ENCODE data around the gene DNASE1L1. TPM values are rescaled to one million over a fixed set of nuclear protein-coding genes. Genes with fewer than 3 reads are reported as not detected.
A peak's percentile ranks its signal among the peaks of the same experiment; 100 is the strongest.

Gene DNASE1L1
- total and polyA plus RNA-seq, 2 of the 13 experiments (the other 11 are each of a cell fraction or from before 2014, with no cell fraction given), result 4.7 to 12.3 TPM

DNA sequence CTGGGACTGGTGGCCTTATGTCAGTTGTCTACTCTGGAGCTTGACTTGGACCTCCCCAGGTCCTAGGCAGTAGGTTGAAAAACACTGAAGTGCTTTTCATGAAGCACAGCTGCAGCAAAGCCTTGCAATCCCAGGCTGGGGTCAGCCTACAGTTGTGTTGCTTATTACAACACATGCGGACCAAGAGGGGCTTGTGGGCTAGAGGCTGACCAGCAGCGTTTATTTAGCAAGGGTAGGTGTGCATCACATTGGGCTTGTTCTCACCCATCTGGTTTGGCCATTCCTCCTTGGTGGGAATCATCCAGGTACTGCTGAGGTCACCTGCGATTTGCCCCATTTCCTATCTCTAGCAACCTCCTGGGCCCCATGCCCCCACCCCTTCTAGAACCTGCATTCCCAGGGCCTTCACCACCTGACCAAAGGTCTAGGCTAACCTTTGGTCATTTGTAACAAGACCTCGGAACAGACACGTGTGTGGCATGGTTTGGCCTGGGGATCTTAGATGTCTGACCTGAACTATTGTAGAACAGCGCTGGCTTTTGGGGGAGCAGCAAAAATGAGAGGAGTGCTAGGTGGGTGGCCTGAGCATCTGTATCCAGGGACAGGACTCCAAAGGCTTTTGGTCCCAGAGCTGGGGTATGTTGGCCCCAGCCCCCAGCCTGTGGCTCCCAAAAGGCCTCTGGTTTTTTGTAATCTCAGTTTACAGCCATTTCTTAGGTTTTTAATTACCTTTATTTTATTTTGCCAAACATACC is 7.8 kb downstream of the DNASE1L1 start (continued):
- no peak for TF ChIP-seq PREB (CRISPR knock-in tag; IDR thresholded peaks at IDR 0.05)
- peak; percentile 66 for TF ChIP-seq KDM2A (CRISPR knock-in tag; IDR thresholded peaks at IDR 0.05; ENCODE audit: borderline replicate concordance, low read depth)
- TF ChIP-seq, protein P1, sequence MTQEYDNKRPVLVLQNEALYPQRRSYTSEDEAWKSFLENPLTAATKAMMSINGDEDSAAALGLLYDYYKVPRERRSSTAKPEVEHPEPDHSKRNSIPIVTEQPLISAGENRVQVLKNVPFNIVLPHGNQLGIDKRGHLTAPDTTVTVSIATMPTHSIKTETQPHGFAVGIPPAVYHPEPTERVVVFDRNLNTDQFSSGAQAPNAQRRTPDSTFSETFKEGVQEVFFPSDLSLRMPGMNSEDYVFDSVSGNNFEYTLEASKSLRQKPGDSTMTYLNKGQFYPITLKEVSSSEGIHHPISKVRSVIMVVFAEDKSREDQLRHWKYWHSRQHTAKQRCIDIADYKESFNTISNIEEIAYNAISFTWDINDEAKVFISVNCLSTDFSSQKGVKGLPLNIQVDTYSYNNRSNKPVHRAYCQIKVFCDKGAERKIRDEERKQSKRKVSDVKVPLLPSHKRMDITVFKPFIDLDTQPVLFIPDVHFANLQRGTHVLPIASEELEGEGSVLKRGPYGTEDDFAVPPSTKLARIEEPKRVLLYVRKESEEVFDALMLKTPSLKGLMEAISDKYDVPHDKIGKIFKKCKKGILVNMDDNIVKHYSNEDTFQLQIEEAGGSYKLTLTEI (CRISPR knock-in tag; conservative IDR thresholded peaks at IDR 0.05), result no peak
- TF ChIP-seq ISL2 (CRISPR knock-in tag; IDR thresholded peaks at IDR 0.05), result no peak
- no peak for TF ChIP-seq ZBTB26 (CRISPR knock-in tag; IDR thresholded peaks at IDR 0.05; ENCODE audit: borderline replicate concordance)
- TF ChIP-seq EED (CRISPR knock-in tag; IDR thresholded peaks at IDR 0.05), result no peak
- TF ChIP-seq, protein P2, sequence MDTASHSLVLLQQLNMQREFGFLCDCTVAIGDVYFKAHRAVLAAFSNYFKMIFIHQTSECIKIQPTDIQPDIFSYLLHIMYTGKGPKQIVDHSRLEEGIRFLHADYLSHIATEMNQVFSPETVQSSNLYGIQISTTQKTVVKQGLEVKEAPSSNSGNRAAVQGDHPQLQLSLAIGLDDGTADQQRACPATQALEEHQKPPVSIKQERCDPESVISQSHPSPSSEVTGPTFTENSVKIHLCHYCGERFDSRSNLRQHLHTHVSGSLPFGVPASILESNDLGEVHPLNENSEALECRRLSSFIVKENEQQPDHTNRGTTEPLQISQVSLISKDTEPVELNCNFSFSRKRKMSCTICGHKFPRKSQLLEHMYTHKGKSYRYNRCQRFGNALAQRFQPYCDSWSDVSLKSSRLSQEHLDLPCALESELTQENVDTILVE (CRISPR knock-in tag; IDR thresholded peaks at IDR 0.05), result no peak
- TF ChIP-seq, protein P3, sequence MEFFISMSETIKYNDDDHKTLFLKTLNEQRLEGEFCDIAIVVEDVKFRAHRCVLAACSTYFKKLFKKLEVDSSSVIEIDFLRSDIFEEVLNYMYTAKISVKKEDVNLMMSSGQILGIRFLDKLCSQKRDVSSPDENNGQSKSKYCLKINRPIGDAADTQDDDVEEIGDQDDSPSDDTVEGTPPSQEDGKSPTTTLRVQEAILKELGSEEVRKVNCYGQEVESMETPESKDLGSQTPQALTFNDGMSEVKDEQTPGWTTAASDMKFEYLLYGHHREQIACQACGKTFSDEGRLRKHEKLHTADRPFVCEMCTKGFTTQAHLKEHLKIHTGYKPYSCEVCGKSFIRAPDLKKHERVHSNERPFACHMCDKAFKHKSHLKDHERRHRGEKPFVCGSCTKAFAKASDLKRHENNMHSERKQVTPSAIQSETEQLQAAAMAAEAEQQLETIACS (CRISPR knock-in tag; IDR thresholded peaks at IDR 0.05), result no peak
- no peak for TF ChIP-seq ATAD3A (CRISPR knock-in tag; IDR thresholded peaks at IDR 0.05)
- TF ChIP-seq, protein P4, sequence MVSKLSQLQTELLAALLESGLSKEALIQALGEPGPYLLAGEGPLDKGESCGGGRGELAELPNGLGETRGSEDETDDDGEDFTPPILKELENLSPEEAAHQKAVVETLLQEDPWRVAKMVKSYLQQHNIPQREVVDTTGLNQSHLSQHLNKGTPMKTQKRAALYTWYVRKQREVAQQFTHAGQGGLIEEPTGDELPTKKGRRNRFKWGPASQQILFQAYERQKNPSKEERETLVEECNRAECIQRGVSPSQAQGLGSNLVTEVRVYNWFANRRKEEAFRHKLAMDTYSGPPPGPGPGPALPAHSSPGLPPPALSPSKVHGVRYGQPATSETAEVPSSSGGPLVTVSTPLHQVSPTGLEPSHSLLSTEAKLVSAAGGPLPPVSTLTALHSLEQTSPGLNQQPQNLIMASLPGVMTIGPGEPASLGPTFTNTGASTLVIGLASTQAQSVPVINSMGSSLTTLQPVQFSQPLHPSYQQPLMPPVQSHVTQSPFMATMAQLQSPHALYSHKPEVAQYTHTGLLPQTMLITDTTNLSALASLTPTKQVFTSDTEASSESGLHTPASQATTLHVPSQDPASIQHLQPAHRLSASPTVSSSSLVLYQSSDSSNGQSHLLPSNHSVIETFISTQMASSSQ (IDR thresholded peaks at IDR 0.05; ENCODE audit: low read depth), result no peak
- TF ChIP-seq, protein P4 (CRISPR knock-in tag; IDR thresholded peaks at IDR 0.05; ENCODE audit: borderline replicate concordance), result no peak
- TF ChIP-seq, protein P5, sequence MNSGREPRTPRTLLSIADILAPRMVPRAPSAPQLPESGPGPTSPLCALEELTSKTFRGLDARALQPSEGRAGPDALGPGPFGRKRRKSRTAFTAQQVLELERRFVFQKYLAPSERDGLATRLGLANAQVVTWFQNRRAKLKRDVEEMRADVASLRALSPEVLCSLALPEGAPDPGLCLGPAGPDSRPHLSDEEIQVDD (CRISPR knock-in tag; IDR thresholded peaks at IDR 0.05; ENCODE audit: borderline replicate concordance), result no peak
- TF ChIP-seq ZNF460 (CRISPR knock-in tag; IDR thresholded peaks at IDR 0.05; ENCODE audit: borderline replicate concordance), result no peak
- no peak for TF ChIP-seq MED1 (CRISPR knock-in tag; IDR thresholded peaks at IDR 0.05)
- TF ChIP-seq ZEB1 (IDR thresholded peaks at IDR 0.05; ENCODE audit: insufficient replicate concordance, low read depth), result no peak
- no peak for TF ChIP-seq YEATS2 (CRISPR knock-in tag; IDR thresholded peaks at IDR 0.05; ENCODE audit: borderline replicate concordance)
- no peak for TF ChIP-seq HOXA9 (CRISPR knock-in tag; IDR thresholded peaks at IDR 0.05; ENCODE audit: borderline replicate concordance)

Data from HepG2 (cell line).